Measurements from ENCODE around the gene DLL4. TPM values are rescaled to one million over a fixed set of nuclear protein-coding genes. Genes with fewer than 3 reads are reported as not detected.
A peak's percentile ranks its signal among the peaks of the same experiment; 100 is the strongest.

The DLL4 gene
- total RNA-seq, 5 donors from 2014 or later (not counting 1 experiment from before 2014, with no cell fraction given) = 0.12 to 0.25 (median 0.13) TPM; not detected in 2

DNA sequence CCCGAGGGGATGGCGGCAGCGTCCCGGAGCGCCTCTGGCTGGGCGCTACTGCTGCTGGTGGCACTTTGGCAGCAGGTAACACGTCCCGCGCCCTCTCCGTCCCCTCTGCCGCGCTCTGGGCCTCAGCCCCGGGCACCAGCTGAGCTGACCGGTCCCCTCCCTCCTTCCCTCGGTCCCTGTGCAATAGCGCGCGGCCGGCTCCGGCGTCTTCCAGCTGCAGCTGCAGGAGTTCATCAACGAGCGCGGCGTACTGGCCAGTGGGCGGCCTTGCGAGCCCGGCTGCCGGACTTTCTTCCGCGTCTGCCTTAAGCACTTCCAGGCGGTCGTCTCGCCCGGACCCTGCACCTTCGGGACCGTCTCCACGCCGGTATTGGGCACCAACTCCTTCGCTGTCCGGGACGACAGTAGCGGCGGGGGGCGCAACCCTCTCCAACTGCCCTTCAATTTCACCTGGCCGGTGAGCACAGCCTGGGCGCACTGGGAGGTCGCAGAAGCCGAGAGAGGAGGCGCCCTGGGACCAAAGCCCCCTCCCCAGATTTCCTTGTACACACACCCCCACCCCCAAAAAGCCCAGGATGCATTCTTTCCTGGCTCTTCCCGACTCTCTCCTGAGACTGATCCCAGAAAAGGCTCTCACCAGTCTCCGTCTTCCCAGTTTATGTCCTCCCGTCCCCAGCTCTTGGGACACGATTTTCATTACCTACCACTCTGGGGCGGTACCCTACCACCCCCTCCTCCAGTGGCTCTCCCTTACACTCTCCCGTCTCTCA lies 705 bp downstream of the DLL4 start:
- ATAC-seq (replicated peaks in 1 of 4) (peak in 1 of 4 experiments; percentile 7), DNase-seq (no peak)
- Histone ChIP-seq H3K4me1 (ENCODE audit: control insufficient read depth in 1 of 2, extremely low read depth in 1 of 2, insufficient read depth in 2 of 2, low read length in 2 of 2) (peaks cover 23 to 69% of the 10 kb centered on the region in 2 experiments), H3K27me3 (replicated peaks in 1 of 2; ENCODE audit: control insufficient read depth in 2 of 2, extremely low read depth in 1 of 2, insufficient read depth in 2 of 2, low read length in 1 of 2) (peaks cover 4 to 83% of the 10 kb centered on the region in 2 experiments), H3K9me3 (no peaks in the 10 kb centered on the region), H3K36me3 (ENCODE audit: control insufficient read depth in 2 of 2, extremely low read depth in 1 of 2, insufficient read depth in 1 of 2, low read length in 1 of 2) (no peaks in the 10 kb centered on the region), H3K27ac (ENCODE audit: low read length) (no peak overlapping the region), H3K4me3 (ENCODE audit: control insufficient read depth in 1 of 2, extremely low read depth in 1 of 2, low read length in 1 of 2) (peak overlapping the region; percentile 43 to 78)
- ChIA-PET CTCF (interaction anchor here (0.6 to 1.8 kb wide), 4 partner anchors 20 to 649 kb away, joined by 3 to 6 read pairs (median 5); no protein-coding TSS in a partner anchor), POLR2A (no interaction called here)
- no peaks in the 10 kb centered on the region for H3K9me3 Mint-ChIP-seq
- peaks cover 41 to 51% (median 44%) of the 10 kb centered on the region in 3 donors for H3K4me1 Mint-ChIP-seq
- peaks cover 43 to 66% of the 10 kb centered on the region in 2 donors for H3K27me3 Mint-ChIP-seq
- H3K36me3 Mint-ChIP-seq = no peaks in the 10 kb centered on the region
- 5% methylated on average over 53 of the region's 56 CpGs for WGBS (ENCODE audit: insufficient coverage)
- H3K4me3 Mint-ChIP-seq = peak overlapping the region; percentile 71 to 89 (median 76)
- H3K27ac Mint-ChIP-seq = no peak overlapping the region

DNA sequence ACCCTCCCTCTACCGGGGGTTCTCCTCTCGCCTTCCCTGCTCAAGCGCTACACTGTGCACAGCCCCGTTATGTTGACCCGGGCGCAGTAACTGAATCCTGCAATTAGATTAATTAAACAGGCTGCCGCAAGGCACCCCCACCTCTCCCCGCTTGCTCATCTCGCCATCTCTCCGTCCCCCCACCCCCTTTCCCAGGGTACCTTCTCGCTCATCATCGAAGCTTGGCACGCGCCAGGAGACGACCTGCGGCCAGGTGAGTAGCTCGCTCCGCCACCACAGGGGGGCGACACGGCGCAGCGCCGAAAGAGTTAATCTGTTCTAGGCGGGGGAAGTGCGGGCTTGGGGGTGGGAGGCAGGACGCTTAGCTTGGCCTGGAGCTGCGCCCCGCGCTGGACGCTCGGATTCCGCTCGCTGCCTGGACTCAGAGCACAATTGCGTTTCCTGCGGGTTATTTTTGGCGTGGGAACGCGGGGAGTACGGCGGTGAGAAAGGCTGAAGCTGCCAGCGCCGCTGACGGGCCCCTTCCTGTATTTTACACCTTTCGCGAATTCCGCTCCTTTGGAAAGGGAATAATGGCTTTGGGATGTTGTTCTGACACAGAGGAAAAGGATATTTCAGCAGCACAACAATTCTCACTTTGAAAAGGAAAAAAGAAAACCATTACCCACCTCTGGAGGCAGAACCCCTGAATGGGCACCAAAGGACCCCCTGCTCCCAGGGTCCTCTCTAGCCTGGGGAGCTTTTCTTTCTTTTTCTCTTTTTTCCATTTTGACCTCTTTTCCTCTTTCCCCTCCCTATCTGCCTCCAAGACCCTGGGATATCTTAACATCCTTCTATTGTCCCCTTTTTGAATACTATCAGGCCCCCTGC lies 1.5 kb downstream of the DLL4 start:
- no peaks in the 10 kb centered on the region for H3K36me3 ChIP-seq (ENCODE audit: control insufficient read depth in 2 of 2, extremely low read depth in 1 of 2, insufficient read depth in 1 of 2, low read length in 1 of 2)
- DNase-seq (peak in 13 of 35 experiments; percentile 25 to 62 (median 48)), ATAC-seq (replicated peaks in 1 of 4) (peak in 1 of 4 experiments; percentile 45)
- Mint-ChIP-seq H3K27ac (peak overlapping the region in 1 of 2 donors; percentile 36), H3K9me3 (no peaks in the 10 kb centered on the region), H3K27me3 (peaks cover 36 to 61% of the 10 kb centered on the region in 2 donors), H3K4me1 (peaks cover 38 to 47% (median 44%) of the 10 kb centered on the region in 3 donors), H3K4me3 (peak overlapping the region; percentile 65 to 89 (median 67)), H3K36me3 (no peaks in the 10 kb centered on the region)
- H3K4me1 ChIP-seq (ENCODE audit: control insufficient read depth in 1 of 2, extremely low read depth in 1 of 2, insufficient read depth in 2 of 2, low read length in 2 of 2) = peaks cover 23 to 64% of the 10 kb centered on the region in 2 experiments
- ChIA-PET CTCF (interaction anchor here (0.6 to 1.8 kb wide), 6 partner anchors 20 to 650 kb away, joined by 3 to 6 read pairs (median 4); no protein-coding TSS in a partner anchor), POLR2A (interaction anchor here (0.6 to 0.7 kb wide), 2 partner anchors 11 to 24 kb away, joined by 4 to 13 read pairs; no protein-coding TSS in a partner anchor)
- WGBS (ENCODE audit: insufficient coverage) = 3% methylated on average over 31 of the region's 46 CpGs
- H3K27me3 ChIP-seq (replicated peaks in 1 of 2; ENCODE audit: control insufficient read depth in 2 of 2, extremely low read depth in 1 of 2, insufficient read depth in 2 of 2, low read length in 1 of 2) = peaks cover 4 to 74% of the 10 kb centered on the region in 2 experiments
- H3K27ac ChIP-seq (ENCODE audit: low read length) = no peak overlapping the region
- no peaks in the 10 kb centered on the region for H3K9me3 ChIP-seq
- peak overlapping the region in 1 of 2 donors; percentile 78 for H3K4me3 ChIP-seq (ENCODE audit: control insufficient read depth in 1 of 2, extremely low read depth in 1 of 2, low read length in 1 of 2)

GRCh38 chr15:40931300-40932142 lies 2.4 kb downstream of the DLL4 start:
- H3K9me3 ChIP-seq = no peaks in the 10 kb centered on the region
- DNase-seq (no peak), ATAC-seq (replicated peaks in 1 of 4) (no peak)
- ChIA-PET POLR2A (no interaction called here), CTCF (interaction anchor here (0.9 to 1.8 kb wide), 2 partner anchors 24 to 73 kb away, joined by 3 to 6 read pairs; no protein-coding TSS in a partner anchor)
- peaks cover 36 to 57% of the 10 kb centered on the region in 2 donors for H3K27me3 Mint-ChIP-seq
- peaks cover 4 to 66% of the 10 kb centered on the region in 2 experiments for H3K27me3 ChIP-seq (replicated peaks in 1 of 2; ENCODE audit: control insufficient read depth in 2 of 2, extremely low read depth in 1 of 2, insufficient read depth in 2 of 2, low read length in 1 of 2)
- no peaks in the 10 kb centered on the region for H3K9me3 Mint-ChIP-seq
- H3K36me3 ChIP-seq (ENCODE audit: control insufficient read depth in 2 of 2, extremely low read depth in 1 of 2, insufficient read depth in 1 of 2, low read length in 1 of 2) = no peaks in the 10 kb centered on the region
- 94% methylated on average over 15 of the region's 16 CpGs for WGBS (ENCODE audit: insufficient coverage)
- H3K27ac Mint-ChIP-seq = peak overlapping the region in 1 of 2 donors; percentile 19
- peak overlapping the region; percentile 65 to 89 (median 67) for H3K4me3 Mint-ChIP-seq
- no peak overlapping the region for H3K27ac ChIP-seq (ENCODE audit: low read length)
- H3K4me1 Mint-ChIP-seq = peaks cover 34 to 43% (median 40%) of the 10 kb centered on the region in 3 donors
- H3K36me3 Mint-ChIP-seq = no peaks in the 10 kb centered on the region
- peaks cover 16 to 56% of the 10 kb centered on the region in 2 experiments for H3K4me1 ChIP-seq (ENCODE audit: control insufficient read depth in 1 of 2, extremely low read depth in 1 of 2, insufficient read depth in 2 of 2, low read length in 2 of 2)
- no peak overlapping the region for H3K4me3 ChIP-seq (ENCODE audit: control insufficient read depth in 1 of 2, extremely low read depth in 1 of 2, low read length in 1 of 2)

GRCh38 chr15:40932156-40932555 lies 3.0 kb downstream of the DLL4 start:
- 82% methylated on average over 5 of the region's 8 CpGs for WGBS (ENCODE audit: insufficient coverage)

GRCh38 chr15:40932649-40933516 lies 3.7 kb downstream of the DLL4 start:
- Histone ChIP-seq H3K9me3 (no peaks in the 10 kb centered on the region), H3K27ac (ENCODE audit: low read length) (no peak overlapping the region), H3K4me1 (ENCODE audit: control insufficient read depth in 1 of 2, extremely low read depth in 1 of 2, insufficient read depth in 2 of 2, low read length in 2 of 2) (peaks cover 9 to 42% of the 10 kb centered on the region in 2 experiments), H3K27me3 (replicated peaks in 1 of 2; ENCODE audit: control insufficient read depth in 2 of 2, extremely low read depth in 1 of 2, insufficient read depth in 2 of 2, low read length in 1 of 2) (peaks cover 2 to 52% of the 10 kb centered on the region in 2 experiments), H3K4me3 (ENCODE audit: control insufficient read depth in 1 of 2, extremely low read depth in 1 of 2, low read length in 1 of 2) (no peak overlapping the region), H3K36me3 (ENCODE audit: control insufficient read depth in 2 of 2, extremely low read depth in 1 of 2, insufficient read depth in 1 of 2, low read length in 1 of 2) (no peaks in the 10 kb centered on the region)
- H3K4me3 Mint-ChIP-seq = no peak overlapping the region
- DNase-seq (no peak), ATAC-seq (replicated peaks in 1 of 4) (no peak)
- no peaks in the 10 kb centered on the region for H3K36me3 Mint-ChIP-seq
- no peak overlapping the region for H3K27ac Mint-ChIP-seq
- H3K9me3 Mint-ChIP-seq = no peaks in the 10 kb centered on the region
- 100% methylated on average over 2 of the region's 11 CpGs for WGBS (ENCODE audit: insufficient coverage)
- H3K4me1 Mint-ChIP-seq = peaks cover 25 to 33% (median 30%) of the 10 kb centered on the region in 3 donors
- ChIA-PET CTCF (no interaction called here), POLR2A (no interaction called here)
- H3K27me3 Mint-ChIP-seq = peaks cover 26 to 47% of the 10 kb centered on the region in 2 donors

More at GRCh38 chr15:40932156-40932555, 3.0 kb downstream of the DLL4 start:
- no peaks in the 10 kb centered on the region for H3K9me3 Mint-ChIP-seq
- H3K4me3 Mint-ChIP-seq = peak overlapping the region in 1 of 3 donors; percentile 89
- H3K36me3 ChIP-seq (ENCODE audit: control insufficient read depth in 2 of 2, extremely low read depth in 1 of 2, insufficient read depth in 1 of 2, low read length in 1 of 2) = no peaks in the 10 kb centered on the region
- H3K4me3 ChIP-seq (ENCODE audit: control insufficient read depth in 1 of 2, extremely low read depth in 1 of 2, low read length in 1 of 2) = no peak overlapping the region
- peaks cover 3 to 60% of the 10 kb centered on the region in 2 experiments for H3K27me3 ChIP-seq (replicated peaks in 1 of 2; ENCODE audit: control insufficient read depth in 2 of 2, extremely low read depth in 1 of 2, insufficient read depth in 2 of 2, low read length in 1 of 2)
- CTCF ChIA-PET = no interaction called here
- H3K4me1 ChIP-seq (ENCODE audit: control insufficient read depth in 1 of 2, extremely low read depth in 1 of 2, insufficient read depth in 2 of 2, low read length in 2 of 2) = peaks cover 12 to 50% of the 10 kb centered on the region in 2 experiments
- no peaks in the 10 kb centered on the region for H3K9me3 ChIP-seq
- H3K4me1 Mint-ChIP-seq = peaks cover 28 to 37% (median 33%) of the 10 kb centered on the region in 3 donors
- peaks cover 29 to 51% of the 10 kb centered on the region in 2 donors for H3K27me3 Mint-ChIP-seq
- H3K27ac ChIP-seq (ENCODE audit: low read length) = no peak overlapping the region
- no peaks in the 10 kb centered on the region for H3K36me3 Mint-ChIP-seq
- POLR2A ChIA-PET = no interaction called here
- peak overlapping the region in 1 of 2 donors; percentile 19 for H3K27ac Mint-ChIP-seq
- ATAC-seq (replicated peaks in 1 of 4) = no peak
- DNase-seq = no peak

Data from T-cell (primary cell).